HUES48 (cell line): ENCODE results near the gene PSORS1C2.
A peak's percentile ranks its signal among the peaks of the same experiment; 100 is the strongest.

Experiments used
- H3K27ac ChIP-seq: one replicate; pipeline ENCODE4 v1.7.0; 2013; ENCODE audit warnings: low read depth, low read length, inconsistent platforms
- H3K27me3 ChIP-seq: 2 replicates; pipeline ENCODE4 v1.6.1; 2013; ENCODE audit warnings: mild to moderate bottlenecking, low read length; ENCODE audit not compliant: control insufficient read depth, insufficient read depth
- H3K36me3 ChIP-seq: 2 replicates; pipeline ENCODE4 v1.6.1; 2013; ENCODE audit warnings: low read length; ENCODE audit not compliant: control insufficient read depth, insufficient read depth
- H3K4me1 ChIP-seq: 2 replicates; pipeline ENCODE4 v1.6.1; 2013; ENCODE audit warnings: mild to moderate bottlenecking, low read length; ENCODE audit not compliant: control insufficient read depth, insufficient read depth
- H3K4me3 ChIP-seq: 2 replicates; pipeline ENCODE4 v1.5.1; 2013; ENCODE audit warnings: mild to moderate bottlenecking, low read depth, low read length
- H3K9ac ChIP-seq: 2 replicates; pipeline ENCODE4 v1.6.1; 2013; ENCODE audit warnings: mild to moderate bottlenecking, low read depth, low read length, moderate library complexity
- H3K9me3 ChIP-seq: 2 replicates; pipeline ENCODE4 v1.6.1; 2013; ENCODE audit warnings: low read length; ENCODE audit not compliant: control insufficient read depth, insufficient read depth

The PSORS1C2 gene

DNA sequence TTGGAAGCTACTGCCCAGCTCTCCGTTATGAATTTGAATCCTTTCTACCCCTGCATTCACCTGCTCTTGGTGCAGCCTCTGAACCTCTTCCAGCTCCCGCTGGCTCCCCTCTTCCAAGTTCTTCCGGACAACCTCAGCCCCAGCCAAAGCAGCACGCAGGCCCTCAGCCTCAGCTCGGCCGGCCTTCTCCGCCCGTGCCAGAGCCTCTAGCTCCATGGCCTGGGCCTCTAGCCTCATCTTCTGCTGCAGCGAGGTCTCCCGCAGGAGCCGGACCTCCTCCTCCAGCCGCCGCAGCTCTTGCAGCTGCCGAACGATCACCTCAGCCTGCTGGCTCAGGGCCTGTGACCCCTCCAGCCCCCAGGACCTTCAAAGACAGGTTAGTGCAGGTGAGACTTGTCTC lies 15.6 kb upstream of the PSORS1C2 start:
- Histone ChIP-seq H3K9me3 (no peaks in the 10 kb centered on the region), H3K36me3 (peaks cover 43% of the 10 kb centered on the region), H3K9ac (no peak overlapping the region)

DNA sequence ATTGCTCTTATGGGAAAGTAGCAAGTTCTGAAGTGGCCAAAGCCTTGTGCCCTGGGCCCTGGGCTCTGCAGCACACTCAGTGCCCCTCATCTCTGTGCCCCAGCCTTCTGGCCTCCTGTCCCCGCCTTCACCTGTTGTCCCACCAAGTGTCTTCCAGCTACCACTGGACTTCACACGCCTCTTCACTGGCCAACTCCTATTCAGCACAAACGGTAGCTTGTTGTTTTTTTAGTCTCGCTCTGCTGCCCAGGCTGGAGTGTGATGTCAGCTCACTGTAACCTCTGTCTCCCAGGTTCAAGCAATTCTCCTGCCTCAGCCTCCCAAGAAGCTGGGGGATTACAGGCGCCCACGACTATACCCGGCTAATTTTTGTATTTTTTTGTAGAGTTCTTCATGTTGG lies 13.9 kb upstream of the PSORS1C2 start:
- H3K4me1 ChIP-seq: peaks cover 7% of the 10 kb centered on the region
- no peak overlapping the region for H3K4me3 ChIP-seq
- H3K27me3 ChIP-seq: no peaks in the 10 kb centered on the region
- H3K36me3 ChIP-seq: peaks cover 52% of the 10 kb centered on the region
- H3K27ac ChIP-seq: no peak overlapping the region
- H3K9me3 ChIP-seq: no peaks in the 10 kb centered on the region
- no peak overlapping the region for H3K9ac ChIP-seq

More for the DNA sequence above, 15.6 kb upstream of the PSORS1C2 start:
- Histone ChIP-seq H3K27ac (no peak overlapping the region), H3K4me1 (peaks cover 11% of the 10 kb centered on the region), H3K27me3 (no peaks in the 10 kb centered on the region), H3K4me3 (no peak overlapping the region)

DNA sequence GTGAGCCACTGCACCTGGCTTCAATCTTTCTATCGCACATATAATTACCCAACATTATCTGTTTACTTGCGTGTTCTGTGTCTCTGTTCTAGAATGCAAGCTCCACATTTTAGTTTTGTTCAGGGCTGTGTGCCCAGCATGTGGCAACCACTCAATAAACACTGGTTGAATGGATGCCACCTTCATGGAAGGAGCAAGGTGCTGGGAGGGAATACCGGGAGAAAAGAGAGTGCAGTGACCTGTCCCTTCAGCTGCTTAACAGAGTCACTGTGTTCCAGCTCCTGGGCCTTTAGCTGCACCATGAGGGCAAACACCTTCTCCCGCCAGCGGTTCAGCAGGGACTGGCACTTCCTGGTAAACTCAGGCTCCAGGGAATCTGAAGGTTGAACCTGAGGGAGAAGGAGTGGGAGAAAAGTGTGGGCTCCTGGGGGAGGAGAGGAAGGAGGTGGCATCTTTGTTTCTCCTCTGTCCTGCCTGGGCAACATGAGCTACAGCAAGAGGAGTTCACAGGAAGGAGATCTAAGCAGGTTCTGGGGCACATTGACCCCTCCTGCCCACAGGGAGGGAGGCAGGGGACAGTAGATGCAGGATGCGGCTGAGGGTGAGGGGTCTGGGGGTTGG lies 11.1 kb upstream of the PSORS1C2 start:
- Histone ChIP-seq H3K27me3 (no peaks in the 10 kb centered on the region), H3K36me3 (peaks cover 57% of the 10 kb centered on the region), H3K9ac (no peak overlapping the region), H3K4me1 (no peaks in the 10 kb centered on the region), H3K4me3 (no peak overlapping the region), H3K27ac (no peak overlapping the region), H3K9me3 (no peaks in the 10 kb centered on the region)

DNA sequence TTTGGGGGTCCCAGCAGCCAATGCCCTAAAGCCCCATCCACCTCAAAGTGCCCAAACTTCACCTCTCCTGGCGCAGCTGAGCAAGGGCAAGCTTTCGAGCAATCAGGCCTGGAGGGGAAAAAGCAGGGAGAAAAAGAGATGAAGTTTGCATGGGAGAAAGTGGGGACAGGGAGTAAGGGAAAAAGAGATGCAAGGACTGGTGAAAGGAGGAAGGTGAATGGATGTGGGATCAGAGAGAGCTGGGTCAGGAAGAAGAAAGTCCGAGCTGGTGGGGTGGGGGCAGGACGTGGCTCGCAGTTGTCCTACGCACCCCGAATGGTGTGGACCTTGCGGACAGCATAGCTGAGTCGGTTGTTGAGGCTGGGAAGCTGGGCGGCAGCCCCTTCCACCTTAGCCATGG lies 6.5 kb upstream of the PSORS1C2 start:
- Histone ChIP-seq H3K27me3 (no peaks in the 10 kb centered on the region), H3K4me3 (no peak overlapping the region), H3K4me1 (peaks cover 4% of the 10 kb centered on the region; the same call in 1 of the 2 replicates), H3K36me3 (peaks cover 68% of the 10 kb centered on the region), H3K9ac (no peak overlapping the region), H3K9me3 (no peaks in the 10 kb centered on the region), H3K27ac (no peak overlapping the region)

DNA sequence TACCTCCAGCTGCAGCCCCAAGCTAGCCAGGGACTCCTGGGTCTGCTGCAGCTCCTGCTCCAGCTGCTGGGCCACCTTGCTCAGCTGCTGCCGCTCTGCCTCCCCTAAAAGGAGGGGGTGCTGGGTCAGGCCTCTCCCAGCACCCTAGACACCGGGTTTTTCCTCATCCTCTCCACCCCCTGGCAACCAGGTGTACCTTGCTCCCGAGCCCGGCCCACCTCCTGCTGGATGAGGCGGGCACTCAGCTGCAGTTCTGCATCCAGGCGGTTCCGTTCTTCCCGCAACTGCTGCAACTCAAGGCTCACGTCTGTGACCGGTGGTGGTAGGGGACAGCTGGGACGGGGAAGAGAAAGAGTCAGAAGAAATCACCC lies 6.1 kb upstream of the PSORS1C2 start:
- H3K9me3 ChIP-seq: no peaks in the 10 kb centered on the region
- no peak overlapping the region for H3K4me3 ChIP-seq
- no peaks in the 10 kb centered on the region for H3K27me3 ChIP-seq
- no peak overlapping the region for H3K9ac ChIP-seq
- H3K27ac ChIP-seq: no peak overlapping the region
- H3K4me1 ChIP-seq: peaks cover 5% of the 10 kb centered on the region; the same call in 1 of the 2 replicates
- peaks cover 63% of the 10 kb centered on the region for H3K36me3 ChIP-seq

DNA sequence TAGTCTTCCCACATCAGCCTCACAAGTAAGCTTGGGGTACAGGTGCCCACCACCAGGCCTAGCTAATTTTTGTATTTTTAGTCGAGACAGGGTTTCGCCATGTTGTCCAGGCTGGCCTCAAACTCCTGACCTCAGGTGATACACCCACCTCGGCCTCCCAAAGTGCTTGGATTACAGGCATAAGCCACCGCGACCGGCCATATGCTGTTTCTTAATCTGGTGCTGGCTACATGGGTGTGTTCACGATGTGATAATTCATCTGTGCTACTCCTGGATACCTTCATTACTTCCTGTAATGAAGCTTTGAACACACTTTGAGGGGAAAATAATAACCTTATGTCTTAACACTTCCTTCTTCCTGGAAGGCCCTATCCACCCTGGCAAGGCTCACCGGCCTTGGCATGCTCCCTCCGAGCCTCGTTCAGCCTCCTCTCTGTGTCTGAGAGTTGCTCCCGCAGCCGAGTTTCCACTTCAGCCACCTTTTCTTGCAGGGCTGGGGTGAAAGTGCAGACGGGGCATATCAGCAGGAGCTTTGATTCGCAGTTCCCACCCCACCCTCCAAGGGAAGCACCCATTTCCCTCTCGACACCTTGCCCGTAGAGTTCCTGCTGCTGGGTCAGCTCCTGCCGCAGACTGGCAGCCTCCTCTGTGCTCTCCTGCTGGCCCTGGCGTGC lies 5.6 kb upstream of the PSORS1C2 start:
- Histone ChIP-seq H3K27me3 (no peaks in the 10 kb centered on the region), H3K9ac (no peak overlapping the region), H3K4me1 (peaks cover 10% of the 10 kb centered on the region; the same call in 1 of the 2 replicates), H3K36me3 (peaks cover 59% of the 10 kb centered on the region), H3K9me3 (no peaks in the 10 kb centered on the region), H3K27ac (no peak overlapping the region), H3K4me3 (no peak overlapping the region)

DNA sequence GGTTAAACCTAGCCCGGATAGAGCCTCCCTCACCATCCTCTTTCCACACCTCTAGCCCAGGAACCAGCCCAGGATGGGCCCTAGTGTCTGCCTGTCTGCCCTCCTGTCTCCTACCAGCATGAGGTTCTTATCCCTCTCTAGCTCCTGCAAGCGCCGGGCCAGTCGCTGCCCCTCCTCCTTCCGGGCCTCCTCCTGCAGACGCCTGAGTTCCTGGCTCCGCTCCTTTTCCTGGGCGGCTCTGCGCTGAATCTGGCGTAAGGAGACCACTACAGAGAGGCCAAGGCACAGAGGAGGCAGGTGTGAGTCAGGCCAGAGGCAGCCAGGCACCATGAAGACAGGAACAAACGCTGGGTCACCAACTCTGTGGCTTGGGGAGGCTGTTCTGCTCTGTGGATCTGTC lies 4.3 kb upstream of the PSORS1C2 start:
- Histone ChIP-seq H3K27me3 (no peaks in the 10 kb centered on the region), H3K9ac (no peak overlapping the region), H3K4me3 (no peak overlapping the region), H3K27ac (peak overlapping the region; percentile 67), H3K4me1 (peaks cover 14% of the 10 kb centered on the region; the same call in 1 of the 2 replicates), H3K9me3 (no peaks in the 10 kb centered on the region), H3K36me3 (peaks cover 51% of the 10 kb centered on the region)

DNA sequence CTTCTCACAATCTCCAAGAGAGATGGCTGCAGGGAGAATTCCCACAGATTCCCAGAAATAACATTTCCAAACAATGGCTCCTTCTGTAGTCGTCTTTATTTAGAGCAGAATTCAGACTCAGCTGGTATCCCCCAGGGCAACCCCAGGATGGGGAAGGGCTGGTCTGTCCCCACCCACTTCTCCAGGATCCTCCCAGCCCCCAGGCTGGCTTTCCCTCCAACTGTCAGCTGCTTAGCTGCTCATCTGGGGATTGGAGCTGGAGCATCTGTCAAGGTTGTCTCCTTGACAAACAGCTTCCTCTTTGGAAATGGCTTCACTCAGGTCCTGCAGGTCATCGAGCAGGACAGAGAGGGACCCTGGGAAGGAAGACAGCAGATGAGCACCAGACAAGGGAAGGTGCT lies 3.5 kb upstream of the PSORS1C2 start:
- H3K36me3 ChIP-seq: peaks cover 48% of the 10 kb centered on the region
- peaks cover 19% of the 10 kb centered on the region; the same call in 1 of the 2 replicates for H3K4me1 ChIP-seq
- H3K4me3 ChIP-seq: no peak overlapping the region
- H3K9ac ChIP-seq: no peak overlapping the region
- no peaks in the 10 kb centered on the region for H3K9me3 ChIP-seq
- no peaks in the 10 kb centered on the region for H3K27me3 ChIP-seq
- peak overlapping the region; percentile 26 for H3K27ac ChIP-seq

DNA sequence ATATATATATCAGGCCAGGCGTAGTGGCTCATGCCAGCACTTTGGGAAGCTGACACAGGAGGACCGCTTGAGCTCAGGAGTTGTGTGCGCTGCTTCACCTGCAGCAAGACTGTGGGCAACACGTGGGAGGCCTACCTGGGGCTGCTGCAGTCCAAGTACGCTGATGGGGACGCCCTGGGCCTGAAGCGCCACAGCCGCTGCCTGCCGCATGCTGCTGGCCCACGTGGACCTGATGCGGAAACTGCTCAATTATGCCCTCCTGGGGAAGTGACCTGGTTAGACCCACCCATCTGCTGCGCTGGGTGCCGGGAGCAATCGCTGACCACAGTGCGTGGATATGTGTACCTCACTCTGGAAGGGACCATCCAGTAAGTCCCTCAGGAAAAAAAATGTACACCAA lies 1.8 kb upstream of the PSORS1C2 start:
- Histone ChIP-seq H3K9me3 (no peaks in the 10 kb centered on the region), H3K4me1 (peaks cover 19% of the 10 kb centered on the region; the same call in 1 of the 2 replicates), H3K27me3 (no peaks in the 10 kb centered on the region), H3K27ac (no peak overlapping the region), H3K4me3 (no peak overlapping the region), H3K9ac (no peak overlapping the region), H3K36me3 (peaks cover 38% of the 10 kb centered on the region)

DNA sequence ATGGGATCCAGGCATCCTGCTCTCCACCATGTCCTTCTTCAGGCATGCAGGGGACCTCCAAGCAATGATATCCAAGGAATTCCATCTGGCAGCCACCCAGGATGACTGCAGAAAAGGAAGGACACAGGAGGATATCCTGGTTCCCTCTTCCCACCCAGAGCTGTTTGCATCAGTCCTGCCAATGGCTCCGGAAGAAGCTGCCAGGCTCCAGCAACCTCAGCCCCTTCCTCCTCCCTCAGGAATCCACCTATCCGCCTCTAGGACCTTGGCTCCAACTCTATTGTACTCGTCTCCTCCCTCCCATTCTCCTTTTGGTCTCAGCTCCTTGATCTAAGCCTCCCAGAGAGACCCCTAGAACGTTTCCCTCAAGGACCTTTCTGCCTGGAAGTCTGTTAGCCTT lies 733 bp upstream of the PSORS1C2 start:
- Histone ChIP-seq H3K4me1 (peaks cover 19% of the 10 kb centered on the region; the same call in 1 of the 2 replicates), H3K4me3 (no peak overlapping the region), H3K36me3 (peaks cover 28% of the 10 kb centered on the region), H3K27me3 (no peaks in the 10 kb centered on the region), H3K9ac (no peak overlapping the region), H3K27ac (peak overlapping the region; percentile 16), H3K9me3 (no peaks in the 10 kb centered on the region)

DNA sequence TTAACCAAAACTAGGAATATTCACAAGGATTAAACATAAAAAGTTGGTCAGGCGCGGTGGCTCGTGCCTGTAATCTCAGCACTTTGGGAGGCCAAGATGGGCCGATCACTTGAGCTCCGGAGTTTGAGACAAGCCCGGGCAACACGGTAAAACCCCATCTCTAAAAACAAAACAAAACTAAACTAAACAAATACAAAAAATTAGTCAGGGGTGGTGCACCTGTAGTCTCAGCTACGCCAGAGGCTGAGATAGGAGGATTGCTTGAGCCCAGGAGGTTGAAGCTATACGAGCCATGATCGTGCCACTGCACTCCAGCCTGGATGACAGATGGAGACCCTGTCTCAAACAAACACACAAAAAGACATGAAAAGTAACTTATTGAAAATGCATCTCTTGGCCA lies 3.2 kb downstream of the PSORS1C2 start:
- Histone ChIP-seq H3K4me1 (peaks cover 15% of the 10 kb centered on the region; the same call in 1 of the 2 replicates), H3K4me3 (no peak overlapping the region), H3K9me3 (no peaks in the 10 kb centered on the region), H3K9ac (no peak overlapping the region), H3K27me3 (no peaks in the 10 kb centered on the region), H3K27ac (no peak overlapping the region), H3K36me3 (no peaks in the 10 kb centered on the region)
